GM12878 (cell line): Measurements from ENCODE around the gene RORC. TPM values are rescaled to one million over a fixed set of nuclear protein-coding genes. Genes with fewer than 3 reads are reported as not detected.

ENCODE experiments used
- ATAC-seq: fragments of 200-7000 bp; cut with Tn5 transposase; 3 replicates; pipeline ENCODE4 v1.9.1; 2020; ENCODE audit warnings: mild to moderate bottlenecking, moderate library complexity
- BruUV-seq: library from RNA; stranded (reverse); fragments of 400-500 nt; replicated peaks from 2 replicates; lab custom pipeline; 2021; lab: Mats Ljungman, UMichigan
- CTCF ChIA-PET: fragments of 300-600 bp; sonication (Branson Sonifier 250); formaldehyde crosslinking; extraction: SDS; loops from one replicate; lab custom pipeline; 2021; ENCODE audit warnings: inconsistent platforms; lab: Yijun Ruan, JAX
- POLR2A ChIA-PET: fragments of 350-600 bp; formaldehyde crosslinking; extraction: SDS; loops from one replicate; lab custom pipeline; 2021; ENCODE audit warnings: inconsistent platforms; lab: Charles Lee
- RAD21 ChIA-PET: fragments of 300-600 bp; sonication (Branson Sonifier 250); formaldehyde crosslinking; loops from one replicate; lab custom pipeline; 2023; ENCODE audit warnings: antibody characterized with exemption; ENCODE audit not compliant: unreplicated experiment; lab: Charles Lee
- SMC1A ChIA-PET: fragments of 300-600 bp; sonication (Branson Sonifier 250); formaldehyde crosslinking; loops from one replicate; lab custom pipeline; 2023; ENCODE audit not compliant: unreplicated experiment, uncharacterized antibody; lab: Charles Lee
- DNase-seq: peaks from one replicate; pipeline ENCODE4 v3.0.0-alpha.2; 2011; ENCODE audit warnings: low read depth, low spot score
- FAIRE-seq: peaks from 3 replicates; lab custom pipeline; 2011; peaks lifted over from hg19 to GRCh38; lab: Jason Lieb, UNC
- H2AFZ ChIP-seq: 2 replicates; pipeline ENCODE4 v1.6.0; 2011; ENCODE audit warnings: low read depth, low read length, control low read depth; ENCODE audit not compliant: control insufficient read depth
- H3K27ac ChIP-seq: 2 replicates; pipeline ENCODE4 v1.5.1; 2011; ENCODE audit warnings: control low read depth; ENCODE audit not compliant: control insufficient read depth, insufficient read depth
- H3K27me3 ChIP-seq, 2 experiments: replicated peaks in 1 of 2; 2 replicates each; pipeline versions ENCODE4 v1.6.0 to v1.6.1; 2011; ENCODE audit warnings: low read length in 1 of 2; ENCODE audit not compliant: control insufficient read depth in 2 of 2, insufficient read depth in 2 of 2
- H3K36me3 ChIP-seq, 2 experiments: 2 replicates each; pipeline ENCODE4 v1.5.1; 2011; ENCODE audit warnings: low read length in 1 of 2; ENCODE audit not compliant: control insufficient read depth in 2 of 2, insufficient read depth in 2 of 2
- H3K4me1 ChIP-seq: 2 replicates; pipeline ENCODE4 v1.6.1; 2011; ENCODE audit warnings: mild to moderate bottlenecking, low read length, moderate library complexity, mixed read lengths; ENCODE audit not compliant: control insufficient read depth, insufficient read depth
- H3K4me2 ChIP-seq: 2 replicates; pipeline ENCODE4 v1.6.0; 2011; ENCODE audit warnings: control low read depth; ENCODE audit not compliant: control insufficient read depth, insufficient read depth
- H3K4me3 ChIP-seq: fragments of 200-600 bp; sonication (generic); 2 replicates; pipeline ENCODE4 v1.5.1; 2016
- H3K79me2 ChIP-seq: 2 replicates; pipeline ENCODE4 v1.6.0; 2011; ENCODE audit warnings: low read length; ENCODE audit not compliant: control insufficient read depth, insufficient read depth
- H3K9ac ChIP-seq: 2 replicates; pipeline ENCODE4 v1.8.0; 2011; ENCODE audit warnings: low read length, control low read depth, mixed read lengths; ENCODE audit not compliant: control insufficient read depth, insufficient read depth
- H3K9me3 ChIP-seq: replicated peaks from 3 replicates; pipeline ENCODE4 v1.5.1; 2011; ENCODE audit warnings: mild to moderate bottlenecking, low read length; ENCODE audit not compliant: control insufficient read depth, insufficient read depth
- H4K20me1 ChIP-seq: 2 replicates; pipeline ENCODE4 v1.6.0; 2011; ENCODE audit not compliant: control insufficient read depth, insufficient read depth
- BACH1 ChIP-seq: fragments of 450-650 bp; IDR thresholded peaks from 2 replicates; pipeline ENCODE4 v1.6.1; 2017; ENCODE audit warnings: mild to moderate bottlenecking, borderline replicate concordance
- CREB1 ChIP-seq: IDR thresholded peaks from 2 replicates; pipeline ENCODE4 v1.6.1; 2012; ENCODE audit warnings: low read depth, mild to moderate bottlenecking, inconsistent platforms
- CTCF ChIP-seq, 3 experiments: IDR thresholded peaks in 2 of 3; conservative IDR thresholded peaks in 1 of 3; 2 replicates each; pipeline ENCODE4 v1.5.1; 2011; ENCODE audit warnings: low read depth in 3 of 3, low read length in 3 of 3, mild to moderate bottlenecking in 3 of 3, control low read depth in 2 of 3, moderate library complexity in 2 of 3, inconsistent platforms in 1 of 3, mixed read lengths in 1 of 3; ENCODE audit not compliant: control insufficient read depth in 2 of 3, insufficient read depth in 1 of 3; ENCODE audit errors: extremely low read depth in 1 of 3
- NFXL1 ChIP-seq: fragments of 450-650 bp; IDR thresholded peaks from 2 replicates; pipeline ENCODE4 v1.6.1; 2017; ENCODE audit warnings: antibody characterized with exemption, mild to moderate bottlenecking, borderline replicate concordance
- RB1 ChIP-seq: fragments of 450-650 bp; formaldehyde crosslinking; IDR thresholded peaks from 2 replicates; pipeline ENCODE4 v1.6.1; 2017; ENCODE audit warnings: mild to moderate bottlenecking, borderline replicate concordance
- SIX5 ChIP-seq: IDR thresholded peaks from 2 replicates; pipeline ENCODE4 v1.6.1; 2011; ENCODE audit warnings: mild to moderate bottlenecking, low read depth, low read length, moderate library complexity; ENCODE audit not compliant: severe bottlenecking
- TARDBP ChIP-seq: IDR thresholded peaks from 2 replicates; pipeline ENCODE4 v1.6.1; 2016; ENCODE audit warnings: borderline replicate concordance
- ZBTB11 ChIP-seq: fragments of 450-650 bp; formaldehyde crosslinking; IDR thresholded peaks from 2 replicates; pipeline ENCODE4 v1.5.0; 2022; ENCODE audit warnings: mild to moderate bottlenecking, missing genetic modification characterization
- ZNF384 ChIP-seq: IDR thresholded peaks from 2 replicates; pipeline ENCODE4 v1.6.1; 2012; ENCODE audit warnings: low read depth, mild to moderate bottlenecking, low read length, improper control_type of control experiment, borderline replicate concordance
- WGBS: methylation state at CpG from one replicate; pipeline ENCODE4 v1.1.6; 2016; ENCODE audit warnings: low lambda C conversion rate; ENCODE audit not compliant: insufficient replicate concordance, insufficient coverage; ENCODE audit errors: missing lambda C conversion rate; 5-methylcytosine and 5-hydroxymethylcytosine counted together
- in situ Hi-C: fragments of 300-500 bp; cut with MboI; formaldehyde crosslinking; loops from 9 replicates; pipeline ENCODE4 v1.14.3; 2018; ENCODE audit warnings: mixed read lengths
- intact Hi-C: fragments of 100-400 bp; cut with micrococcal nuclease; formaldehyde crosslinking; loops from one replicate; pipeline ENCODE4 v1.14.2; 2022; ENCODE audit not compliant: unreplicated experiment
- polyA plus RNA-seq, 11 experiments: library from polyadenylated mRNA; depleted of rRNA in 4 of 11; unstranded in 6 of 11; stranded (reverse) in 5 of 11; fragments of >200 nt; fragmentation: Nextera tagmentation in 4 of 11; fragmentation: Illumina TruSeq in 1 of 11; extraction: Ambion mirVana in 4 of 11; extraction: Trizol in 1 of 11; gene quantifications; 1 replicate in 1 of 11; 2 replicates in 10 of 11; pipeline versions ENCODE4 v1.2.1 to v1.2.3, GENCODE V29; 2011 to 2016; ENCODE audit warnings: inconsistent platforms in 2 of 11, missing spikeins in 2 of 11, low read depth in 1 of 11
- total RNA-seq, 4 experiments: library from RNA; depleted of rRNA in 3 of 4; stranded (reverse); fragments of >200 nt in 3 of 4; fragmentation: Illumina TruSeq in 1 of 4; extraction: Trizol in 1 of 4; gene quantifications; 2 replicates each; pipeline versions ENCODE4 v1.2.1 to v1.2.3, GENCODE V29; 2013 to 2021
- TF ChIP-seq, protein P1 (sequence below): fragments of 450-650 bp; IDR thresholded peaks from 2 replicates; pipeline ENCODE4 v1.6.1; 2017; ENCODE audit warnings: mild to moderate bottlenecking, moderate library complexity
- TF ChIP-seq, protein P2 (sequence below): IDR thresholded peaks from 2 replicates; pipeline ENCODE4 v1.6.1; 2012; ENCODE audit warnings: mild to moderate bottlenecking, low read depth, low read length

The RORC gene
- total and polyA plus RNA-seq, 10 of the 15 experiments (the other 5 are each of a cell fraction or from before 2014, with no cell fraction given), result not detected

DNA sequence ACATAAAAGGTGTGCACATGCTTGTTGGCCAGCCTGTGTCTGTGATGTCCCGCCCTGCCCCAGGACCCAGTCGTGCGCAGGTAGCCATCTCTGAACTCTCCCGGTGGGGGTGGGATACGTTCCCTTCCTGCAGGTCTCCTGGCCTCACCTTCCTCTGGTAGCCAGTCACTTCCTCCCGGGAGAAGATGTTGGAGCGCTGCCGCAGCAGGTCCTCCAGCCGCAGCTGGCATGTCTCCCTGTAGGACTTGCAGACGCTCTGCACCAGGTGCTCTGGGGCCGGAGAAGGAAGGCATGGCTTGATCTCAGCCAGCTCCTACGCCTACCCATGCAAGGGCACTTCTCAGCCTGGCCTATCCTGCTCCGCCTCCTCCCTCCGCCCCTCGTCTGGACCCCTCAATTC is 17.2 kb downstream of the RORC start:
- no peaks in the 10 kb centered on the region for H3K4me1 ChIP-seq
- no TSS peak for BruUV-seq
- no peak for DNase-seq
- TF ChIP-seq TARDBP (no peak), BACH1 (no peak), ZBTB11 (CRISPR knock-in tag) (no peak), ZNF384 (no peak), RB1 (no peak), CREB1 (no peak), CTCF (IDR thresholded peaks at IDR 0.05 in 2 of 3, conservative IDR thresholded peaks at IDR 0.05 in 1 of 3; ENCODE audit: control insufficient read depth in 2 of 3, extremely low read depth in 1 of 3, insufficient read depth in 1 of 3, low read depth in 3 of 3, low read length in 3 of 3) (no peak), NFXL1 (no peak), SIX5 (no peak)
- TF ChIP-seq, protein P1, sequence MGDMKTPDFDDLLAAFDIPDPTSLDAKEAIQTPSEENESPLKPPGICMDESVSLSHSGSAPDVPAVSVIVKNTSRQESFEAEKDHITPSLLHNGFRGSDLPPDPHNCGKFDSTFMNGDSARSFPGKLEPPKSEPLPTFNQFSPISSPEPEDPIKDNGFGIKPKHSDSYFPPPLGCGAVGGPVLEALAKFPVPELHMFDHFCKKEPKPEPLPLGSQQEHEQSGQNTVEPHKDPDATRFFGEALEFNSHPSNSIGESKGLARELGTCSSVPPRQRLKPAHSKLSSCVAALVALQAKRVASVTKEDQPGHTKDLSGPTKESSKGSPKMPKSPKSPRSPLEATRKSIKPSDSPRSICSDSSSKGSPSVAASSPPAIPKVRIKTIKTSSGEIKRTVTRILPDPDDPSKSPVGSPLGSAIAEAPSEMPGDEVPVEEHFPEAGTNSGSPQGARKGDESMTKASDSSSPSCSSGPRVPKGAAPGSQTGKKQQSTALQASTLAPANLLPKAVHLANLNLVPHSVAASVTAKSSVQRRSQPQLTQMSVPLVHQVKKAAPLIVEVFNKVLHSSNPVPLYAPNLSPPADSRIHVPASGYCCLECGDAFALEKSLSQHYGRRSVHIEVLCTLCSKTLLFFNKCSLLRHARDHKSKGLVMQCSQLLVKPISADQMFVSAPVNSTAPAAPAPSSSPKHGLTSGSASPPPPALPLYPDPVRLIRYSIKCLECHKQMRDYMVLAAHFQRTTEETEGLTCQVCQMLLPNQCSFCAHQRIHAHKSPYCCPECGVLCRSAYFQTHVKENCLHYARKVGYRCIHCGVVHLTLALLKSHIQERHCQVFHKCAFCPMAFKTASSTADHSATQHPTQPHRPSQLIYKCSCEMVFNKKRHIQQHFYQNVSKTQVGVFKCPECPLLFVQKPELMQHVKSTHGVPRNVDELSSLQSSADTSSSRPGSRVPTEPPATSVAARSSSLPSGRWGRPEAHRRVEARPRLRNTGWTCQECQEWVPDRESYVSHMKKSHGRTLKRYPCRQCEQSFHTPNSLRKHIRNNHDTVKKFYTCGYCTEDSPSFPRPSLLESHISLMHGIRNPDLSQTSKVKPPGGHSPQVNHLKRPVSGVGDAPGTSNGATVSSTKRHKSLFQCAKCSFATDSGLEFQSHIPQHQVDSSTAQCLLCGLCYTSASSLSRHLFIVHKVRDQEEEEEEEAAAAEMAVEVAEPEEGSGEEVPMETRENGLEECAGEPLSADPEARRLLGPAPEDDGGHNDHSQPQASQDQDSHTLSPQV, result no peak
- TF ChIP-seq, protein P2, sequence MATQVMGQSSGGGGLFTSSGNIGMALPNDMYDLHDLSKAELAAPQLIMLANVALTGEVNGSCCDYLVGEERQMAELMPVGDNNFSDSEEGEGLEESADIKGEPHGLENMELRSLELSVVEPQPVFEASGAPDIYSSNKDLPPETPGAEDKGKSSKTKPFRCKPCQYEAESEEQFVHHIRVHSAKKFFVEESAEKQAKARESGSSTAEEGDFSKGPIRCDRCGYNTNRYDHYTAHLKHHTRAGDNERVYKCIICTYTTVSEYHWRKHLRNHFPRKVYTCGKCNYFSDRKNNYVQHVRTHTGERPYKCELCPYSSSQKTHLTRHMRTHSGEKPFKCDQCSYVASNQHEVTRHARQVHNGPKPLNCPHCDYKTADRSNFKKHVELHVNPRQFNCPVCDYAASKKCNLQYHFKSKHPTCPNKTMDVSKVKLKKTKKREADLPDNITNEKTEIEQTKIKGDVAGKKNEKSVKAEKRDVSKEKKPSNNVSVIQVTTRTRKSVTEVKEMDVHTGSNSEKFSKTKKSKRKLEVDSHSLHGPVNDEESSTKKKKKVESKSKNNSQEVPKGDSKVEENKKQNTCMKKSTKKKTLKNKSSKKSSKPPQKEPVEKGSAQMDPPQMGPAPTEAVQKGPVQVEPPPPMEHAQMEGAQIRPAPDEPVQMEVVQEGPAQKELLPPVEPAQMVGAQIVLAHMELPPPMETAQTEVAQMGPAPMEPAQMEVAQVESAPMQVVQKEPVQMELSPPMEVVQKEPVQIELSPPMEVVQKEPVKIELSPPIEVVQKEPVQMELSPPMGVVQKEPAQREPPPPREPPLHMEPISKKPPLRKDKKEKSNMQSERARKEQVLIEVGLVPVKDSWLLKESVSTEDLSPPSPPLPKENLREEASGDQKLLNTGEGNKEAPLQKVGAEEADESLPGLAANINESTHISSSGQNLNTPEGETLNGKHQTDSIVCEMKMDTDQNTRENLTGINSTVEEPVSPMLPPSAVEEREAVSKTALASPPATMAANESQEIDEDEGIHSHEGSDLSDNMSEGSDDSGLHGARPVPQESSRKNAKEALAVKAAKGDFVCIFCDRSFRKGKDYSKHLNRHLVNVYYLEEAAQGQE, result no peak

More for the DNA sequence above, 17.2 kb downstream of the RORC start:
- H3K4me2 ChIP-seq, result no peak overlapping the region
- ChIA-PET CTCF (no interaction called here), SMC1A (no interaction called here), RAD21 (no interaction called here), POLR2A (no interaction called here)
- no peak overlapping the region for H3K27ac ChIP-seq
- WGBS, result 53% methylated on average over 15 of the region's 15 CpGs
- no peaks in the 10 kb centered on the region for H4K20me1 ChIP-seq
- intact Hi-C loops (no loop called here), in situ Hi-C loops (no loop called here)
- no peaks in the 10 kb centered on the region for H3K79me2 ChIP-seq
- FAIRE-seq, result no peak
- no peak overlapping the region for H2AFZ ChIP-seq
- no peak overlapping the region for H3K9ac ChIP-seq
- no peak for ATAC-seq
- no peaks in the 10 kb centered on the region for H3K9me3 ChIP-seq
- H3K36me3 ChIP-seq, result no peaks in the 10 kb centered on the region
- no peak overlapping the region for H3K4me3 ChIP-seq
- peaks cover 0 to 4% of the 10 kb centered on the region in 2 experiments; a peak in 2 of 4 replicates for H3K27me3 ChIP-seq
